Esophagus (tissue), 2 donors: ENCODE measurements around the gene ABCC9. TPM values are rescaled to one million over a fixed set of nuclear protein-coding genes. Genes with fewer than 3 reads are reported as not detected.
A peak's percentile ranks its signal among the peaks of the same experiment; 100 is the strongest.

Source experiments
- H3K27ac ChIP-seq, 2 donors: one replicate each; pipeline ENCODE4 v1.5.1; 2013; ENCODE audit warnings: low read depth in 2 of 2, mild to moderate bottlenecking in 2 of 2, inconsistent platforms in 1 of 2, low read length in 1 of 2, moderate library complexity in 1 of 2
- H3K27me3 ChIP-seq, 2 donors: one replicate each; pipeline ENCODE4 v1.6.1; 2013; ENCODE audit warnings: low read length in 2 of 2, control low read depth in 1 of 2, mild to moderate bottlenecking in 1 of 2; ENCODE audit not compliant: insufficient read depth in 2 of 2, control insufficient read depth in 1 of 2
- H3K36me3 ChIP-seq, 2 donors: one replicate each; pipeline ENCODE4 v1.6.1; 2013; ENCODE audit warnings: low read length in 1 of 2; ENCODE audit not compliant: control insufficient read depth in 2 of 2, insufficient read depth in 2 of 2
- H3K4me1 ChIP-seq, 2 donors: one replicate each; pipeline ENCODE4 v1.6.1; 2013; ENCODE audit warnings: low read length in 1 of 2; ENCODE audit not compliant: control insufficient read depth in 2 of 2, insufficient read depth in 2 of 2
- H3K4me3 ChIP-seq, 2 donors: one replicate each; pipeline ENCODE4 v1.5.1; 2013; ENCODE audit warnings: low read length in 2 of 2, mild to moderate bottlenecking in 2 of 2, low read depth in 1 of 2, moderate library complexity in 1 of 2
- H3K9me3 ChIP-seq, 2 donors: one replicate each; pipeline ENCODE4 v1.6.1; 2013; ENCODE audit warnings: mild to moderate bottlenecking in 2 of 2, low read depth in 1 of 2, low read length in 1 of 2, moderate library complexity in 1 of 2; ENCODE audit not compliant: control insufficient read depth in 2 of 2, insufficient read depth in 1 of 2
- WGBS, 2 donors: extraction: QIAGEN DNeasy Blood & Tissue Kit; methylation state at CpG; one replicate each; pipeline ENCODE4 v1.1.7; 2013; 5-methylcytosine and 5-hydroxymethylcytosine counted together
- polyA plus RNA-seq, 2 donors: library from polyadenylated mRNA; stranded (reverse); fragments of 200-250 nt; gene quantifications; one replicate each; pipeline ENCODE4 v1.2.3, GENCODE V29; 2013
- donor health status: healthy with polysubstance abuse.
- donor health status: Bipolar disorder and iron deficiency.

The ABCC9 gene
- polyA plus RNA-seq, 2 donors: 0.61 to 1.6 TPM

GRCh38 chr12:21831791-21832344, 109.4 kb downstream of the ABCC9 start:
- Histone ChIP-seq H3K4me1 (no peaks in the 10 kb centered on the region), H3K27me3 (no peaks in the 10 kb centered on the region), H3K36me3 (no peaks in the 10 kb centered on the region), H3K27ac (peak overlapping the region; percentile 18 to 42), H3K4me3 (no peak overlapping the region), H3K9me3 (no peaks in the 10 kb centered on the region)
- WGBS, 2 donors: 50 to 51% methylated on average over 4 of the region's 4 CpGs

- no peaks in the 10 kb centered on the region for H3K36me3 ChIP-seq
- no peaks in the 10 kb centered on the region for H3K27me3 ChIP-seq
- H3K4me1 ChIP-seq: no peaks in the 10 kb centered on the region
- H3K9me3 ChIP-seq: no peaks in the 10 kb centered on the region
- H3K27ac ChIP-seq: no peak overlapping the region
- 59 to 61% methylated on average over 8 of the region's 8 CpGs for WGBS, 2 donors
- no peak overlapping the region for H3K4me3 ChIP-seq
Measured at GRCh38 chr12:21828779-21829178, 112.4 kb downstream of the ABCC9 start.

GRCh38 chr12:21828136-21828775, 113.0 kb downstream of the ABCC9 start:
- WGBS, 2 donors: 64 to 72% methylated on average over 4 of the region's 4 CpGs
- H3K36me3 ChIP-seq: no peaks in the 10 kb centered on the region
- no peaks in the 10 kb centered on the region for H3K9me3 ChIP-seq
- H3K27ac ChIP-seq: no peak overlapping the region
- no peak overlapping the region for H3K4me3 ChIP-seq
- H3K4me1 ChIP-seq: no peaks in the 10 kb centered on the region
- no peaks in the 10 kb centered on the region for H3K27me3 ChIP-seq

GRCh38 chr12:21827083-21827482, 114.1 kb downstream of the ABCC9 start:
- no peaks in the 10 kb centered on the region for H3K4me1 ChIP-seq
- no peak overlapping the region for H3K4me3 ChIP-seq
- no peaks in the 10 kb centered on the region for H3K27me3 ChIP-seq
- WGBS, 2 donors: 30% methylated on average over 3 of the region's 3 CpGs
- no peaks in the 10 kb centered on the region for H3K9me3 ChIP-seq
- no peak overlapping the region for H3K27ac ChIP-seq
- no peaks in the 10 kb centered on the region for H3K36me3 ChIP-seq

GRCh38 chr12:21826618-21826910, 114.7 kb downstream of the ABCC9 start:
- no peaks in the 10 kb centered on the region for H3K27me3 ChIP-seq
- H3K4me3 ChIP-seq: no peak overlapping the region
- no peaks in the 10 kb centered on the region for H3K9me3 ChIP-seq
- WGBS, 2 donors: 61 to 74% methylated on average over 4 of the region's 4 CpGs
- H3K4me1 ChIP-seq: no peaks in the 10 kb centered on the region
- no peak overlapping the region for H3K27ac ChIP-seq
- no peaks in the 10 kb centered on the region for H3K36me3 ChIP-seq

- WGBS, 2 donors: 76 to 89% methylated on average over 2 of the region's 2 CpGs
- H3K36me3 ChIP-seq: no peaks in the 10 kb centered on the region
- no peaks in the 10 kb centered on the region for H3K27me3 ChIP-seq
- H3K27ac ChIP-seq: no peak overlapping the region
- H3K9me3 ChIP-seq: no peaks in the 10 kb centered on the region
- no peak overlapping the region for H3K4me3 ChIP-seq
- no peaks in the 10 kb centered on the region for H3K4me1 ChIP-seq
Measured at GRCh38 chr12:21825886-21826617, 115.2 kb downstream of the ABCC9 start.

GRCh38 chr12:21823581-21823980, 117.6 kb downstream of the ABCC9 start:
- no peaks in the 10 kb centered on the region for H3K4me1 ChIP-seq
- H3K27ac ChIP-seq: no peak overlapping the region

GRCh38 chr12:21819678-21820077, 121.5 kb downstream of the ABCC9 start:
- no peak overlapping the region for H3K4me3 ChIP-seq
- H3K27me3 ChIP-seq: no peaks in the 10 kb centered on the region
- no peaks in the 10 kb centered on the region for H3K9me3 ChIP-seq
- H3K4me1 ChIP-seq: no peaks in the 10 kb centered on the region
- H3K36me3 ChIP-seq: no peaks in the 10 kb centered on the region
- H3K27ac ChIP-seq: no peak overlapping the region

More at GRCh38 chr12:21823581-21823980, 117.6 kb downstream of the ABCC9 start:
- WGBS, 2 donors: 72 to 78% methylated on average over 8 of the region's 8 CpGs
- Histone ChIP-seq H3K9me3 (no peaks in the 10 kb centered on the region), H3K36me3 (no peaks in the 10 kb centered on the region), H3K4me3 (no peak overlapping the region), H3K27me3 (no peaks in the 10 kb centered on the region)

- no peaks in the 10 kb centered on the region for H3K36me3 ChIP-seq
- no peaks in the 10 kb centered on the region for H3K4me1 ChIP-seq
- WGBS, 2 donors: 11 to 26% methylated on average over 2 of the region's 2 CpGs
- no peak overlapping the region for H3K27ac ChIP-seq
- no peaks in the 10 kb centered on the region for H3K27me3 ChIP-seq
- H3K4me3 ChIP-seq: no peak overlapping the region
- H3K9me3 ChIP-seq: no peaks in the 10 kb centered on the region
Measured at GRCh38 chr12:21819236-21819635, 122.0 kb downstream of the ABCC9 start.

GRCh38 chr12:21818627-21819026, 122.6 kb downstream of the ABCC9 start:
- Histone ChIP-seq H3K27ac (no peak overlapping the region), H3K4me1 (no peaks in the 10 kb centered on the region), H3K4me3 (no peak overlapping the region), H3K36me3 (no peaks in the 10 kb centered on the region), H3K27me3 (no peaks in the 10 kb centered on the region), H3K9me3 (no peaks in the 10 kb centered on the region)
- 13 to 22% methylated on average over 2 of the region's 2 CpGs for WGBS, 2 donors
